GM18511 (cell line): ENCODE results near the gene RPS4Y1.
"Not testable (repeated sequence)": the region's sequence is repeated elsewhere in the genome, so short reads cannot be mapped to it uniquely, and the experiment has no call there.

Source experiments
- ATAC-seq: cut with Tn5 transposase; IDR thresholded peaks from one replicate; pipeline ENCODE4 v1.9.1; 2021; ENCODE audit warnings: mild to moderate bottlenecking, moderate library complexity; ENCODE audit not compliant: unreplicated experiment

Gene RPS4Y1

DNA sequence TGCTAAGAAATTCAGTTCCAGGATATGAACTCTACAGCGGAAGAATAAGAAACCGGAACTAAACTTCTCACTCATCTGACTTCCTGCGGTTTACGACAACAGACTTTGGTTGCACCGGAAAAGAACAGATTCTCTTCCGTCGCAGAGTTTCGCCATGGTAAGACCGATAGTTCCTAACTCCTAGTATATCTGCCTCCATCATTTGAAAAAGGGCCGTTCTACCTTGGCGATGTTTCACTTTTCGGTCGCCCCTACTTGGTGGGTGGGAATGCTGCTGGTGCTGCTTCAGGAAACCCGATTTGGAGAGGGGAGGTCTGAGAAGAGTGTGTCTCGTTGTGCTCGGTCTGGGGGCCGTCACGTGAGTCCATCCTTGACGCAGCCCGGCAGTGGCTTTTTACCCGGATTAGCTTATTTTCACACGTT, at the start of gene RPS4Y1:
Gene RPS4Y1, plus strand, starts transcription at position 132 of the 423 bp plus-strand sequence. Its CDS starts 23 bp downstream, at position 155.
- ATAC-seq, result no peak

DNA sequence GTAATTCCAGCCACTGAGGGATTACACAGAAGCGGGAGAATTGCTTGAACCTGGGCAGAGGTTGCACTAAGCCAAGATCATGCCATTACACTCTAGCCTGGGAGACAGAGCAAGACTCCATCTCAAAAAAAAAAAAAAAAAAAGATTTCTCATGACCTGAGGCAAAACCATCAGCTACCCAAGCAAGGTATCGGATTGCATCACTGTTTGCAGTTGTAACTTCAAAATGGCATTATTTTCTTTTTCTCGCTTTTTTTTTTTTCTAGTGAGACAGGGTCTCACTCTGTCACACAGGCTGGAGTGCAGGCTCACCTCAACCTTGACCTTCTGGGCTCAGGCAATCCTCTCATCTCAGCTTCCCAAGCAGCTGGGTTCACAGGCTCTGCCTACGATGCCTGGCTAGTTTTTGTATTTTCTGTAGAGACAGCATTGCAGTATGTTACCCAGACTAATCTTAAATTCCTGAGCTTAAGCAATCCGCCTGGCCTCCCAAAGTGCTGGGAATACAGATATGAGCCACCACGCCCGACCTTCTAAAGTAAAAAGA, 44.4 kb upstream of the RPS4Y1 start:
- no peak for ATAC-seq

DNA sequence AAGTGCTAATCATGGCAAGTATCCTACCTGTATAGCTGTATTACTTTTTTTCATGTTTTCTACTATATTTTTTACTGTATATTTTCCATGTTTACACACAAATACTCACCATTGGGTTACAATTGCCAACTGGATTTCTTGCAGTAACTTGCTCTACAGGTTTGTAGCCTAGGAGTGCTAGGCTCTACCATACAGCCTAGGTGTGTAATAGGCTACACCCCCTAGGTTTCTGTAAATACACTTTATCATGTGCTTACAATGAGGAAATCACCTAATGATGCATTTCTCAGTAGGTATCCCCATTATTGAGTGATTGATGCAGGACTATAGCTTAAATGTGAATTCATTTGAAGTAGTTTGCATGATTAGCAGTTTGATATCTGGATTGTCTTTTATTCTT, 43.4 kb upstream of the RPS4Y1 start:
- ATAC-seq, result no peak

DNA sequence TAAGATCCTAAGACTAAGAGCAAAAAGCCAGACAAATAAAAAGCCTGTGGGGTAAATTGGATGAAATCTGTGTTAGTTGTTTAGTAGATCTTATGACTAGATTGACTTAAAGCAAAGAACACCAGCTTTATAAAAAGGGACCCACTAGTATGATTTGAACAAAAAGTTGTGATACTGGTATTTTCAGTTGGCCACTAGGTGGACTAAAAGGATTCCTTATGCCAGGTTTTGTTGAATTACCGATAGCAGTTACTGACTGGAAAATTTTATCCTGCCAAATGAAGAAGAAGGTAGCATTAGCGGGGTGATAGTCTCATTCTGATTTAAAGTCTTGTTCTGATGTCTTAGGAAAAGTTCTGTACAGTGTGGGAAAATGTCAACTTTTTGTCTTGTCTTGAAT, 41.2 kb upstream of the RPS4Y1 start:
- no peak for ATAC-seq

DNA sequence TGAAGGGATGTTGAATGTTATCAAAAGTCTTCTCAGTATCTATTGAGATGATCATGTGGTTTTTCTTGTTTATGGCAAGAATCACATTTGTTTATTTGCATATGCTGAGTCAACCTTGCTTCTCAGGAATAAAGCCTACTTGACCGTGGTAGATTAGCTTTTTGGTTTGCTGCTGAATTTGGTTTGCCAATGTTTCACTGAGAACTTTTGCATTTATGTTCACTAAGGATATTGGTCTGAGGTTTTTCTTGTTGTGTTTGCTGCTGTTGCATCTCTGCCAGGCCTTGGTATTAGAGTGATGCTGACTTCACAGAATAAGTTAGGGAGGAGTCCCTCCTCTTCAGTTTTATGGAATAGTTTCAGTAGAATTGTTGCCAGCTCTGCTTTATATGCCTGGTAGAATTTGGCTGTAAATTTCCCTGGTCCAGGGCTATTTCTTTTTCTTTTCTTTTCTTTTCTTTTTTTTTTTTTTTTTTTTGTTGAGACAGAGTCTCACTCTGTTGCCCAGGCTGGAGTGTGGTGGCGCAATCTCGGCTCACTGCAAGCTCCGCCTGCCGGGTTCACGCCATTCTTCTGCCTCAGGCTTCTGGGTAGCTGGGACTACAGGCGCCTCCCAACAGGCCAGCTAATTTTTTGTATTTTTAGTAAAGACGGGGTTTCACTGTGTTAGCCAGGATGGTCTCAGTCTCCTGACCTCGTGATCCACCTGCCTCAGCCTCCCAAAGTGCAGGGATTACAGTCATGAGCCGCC, 24.1 kb upstream of the RPS4Y1 start:
- not testable (repeated sequence) for ATAC-seq

DNA sequence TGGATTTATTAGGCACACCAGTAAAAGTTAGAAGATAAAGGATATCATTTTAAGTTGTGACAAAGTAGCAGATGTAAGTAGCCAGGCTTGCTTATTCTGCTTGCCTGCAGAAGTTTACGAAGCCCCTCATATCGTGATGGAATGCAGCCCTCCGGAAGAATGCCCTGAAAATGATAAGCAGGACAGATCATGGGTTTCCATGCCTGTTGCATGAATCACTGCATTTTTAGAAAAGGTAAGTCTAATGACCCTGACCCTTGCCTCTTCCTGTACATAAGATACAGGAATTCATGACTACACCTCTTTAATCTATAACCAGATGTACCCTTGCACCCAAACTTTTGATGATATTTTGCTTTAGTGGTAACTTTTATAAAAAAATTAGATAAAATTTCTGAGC, 16.9 kb upstream of the RPS4Y1 start:
- ATAC-seq, result no peak

DNA sequence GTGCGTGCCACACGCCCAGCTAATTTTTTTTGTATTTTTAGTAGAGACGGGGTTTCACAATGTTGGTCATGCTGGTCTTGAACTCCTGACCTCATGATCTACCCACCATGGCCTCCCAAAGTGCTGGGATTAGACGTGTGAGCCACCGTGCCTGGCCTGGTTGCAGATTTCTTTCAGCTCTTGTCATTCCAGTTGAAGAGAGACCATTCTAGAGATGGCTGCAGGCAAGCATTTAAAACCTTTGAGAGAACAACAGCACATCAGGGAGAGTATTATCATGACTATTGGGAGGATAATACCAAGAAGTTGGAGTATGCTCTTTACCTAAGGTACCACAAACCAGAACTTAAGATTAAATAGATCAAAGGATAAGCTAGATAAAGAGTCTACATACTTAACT, 12.9 kb upstream of the RPS4Y1 start:
- no peak for ATAC-seq

DNA sequence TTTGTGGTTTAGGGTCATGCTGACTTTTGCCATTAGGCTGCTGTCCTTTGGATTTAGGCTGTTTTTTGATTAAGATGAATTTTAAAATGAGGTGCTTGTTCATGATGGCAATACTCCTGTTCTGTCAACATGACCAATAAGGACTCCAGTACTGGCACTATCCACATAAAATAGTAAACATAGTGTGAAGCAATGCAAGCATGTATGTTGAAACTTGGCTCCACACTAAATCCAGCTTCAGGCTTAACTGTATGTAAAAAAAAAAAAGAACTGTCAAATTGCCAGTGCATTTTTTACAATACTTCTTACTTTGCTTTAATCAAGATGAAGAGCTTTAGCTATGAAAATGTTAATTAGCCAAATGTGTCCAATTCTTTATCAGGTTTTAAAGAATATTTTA, 6.2 kb upstream of the RPS4Y1 start:
- ATAC-seq, result no peak

DNA sequence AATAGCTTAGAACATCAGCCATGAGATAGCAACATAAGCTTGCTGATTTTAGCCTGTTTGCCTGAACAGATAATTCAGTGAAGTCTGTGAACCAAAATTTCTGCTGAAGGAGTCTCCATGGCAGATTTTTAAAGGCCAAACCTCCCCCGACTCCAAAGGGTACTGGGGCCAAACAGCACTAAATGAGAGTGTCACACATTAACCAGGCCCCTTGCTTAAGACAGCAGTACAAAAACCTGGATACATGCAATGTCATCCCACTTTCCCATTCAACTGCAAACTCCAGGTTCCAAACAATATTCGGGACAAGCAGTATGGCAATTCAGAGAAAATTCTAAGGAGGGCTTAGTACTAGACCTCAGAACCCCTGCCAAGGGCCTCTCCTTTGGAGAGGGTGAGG, 4.3 kb upstream of the RPS4Y1 start:
- no peak for ATAC-seq

DNA sequence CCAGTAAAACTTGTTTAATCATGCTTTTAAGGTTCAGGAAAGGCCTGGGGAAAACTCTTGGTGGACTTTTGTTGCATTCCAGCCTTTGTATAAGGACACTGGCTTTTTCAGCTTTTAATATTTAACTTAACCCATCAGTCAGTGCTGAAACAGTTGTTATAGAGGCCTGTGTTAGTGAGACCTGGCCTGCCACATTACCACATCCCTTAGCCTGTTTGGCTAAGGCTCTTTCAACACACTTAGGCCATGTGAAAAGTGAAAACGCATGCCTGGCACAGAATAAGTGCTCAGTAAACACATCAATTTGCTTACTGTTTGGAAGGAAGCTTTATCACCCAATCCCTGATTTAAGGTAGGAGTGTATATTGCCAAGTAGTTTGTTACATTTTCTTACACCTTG, 3.5 kb upstream of the RPS4Y1 start:
- no peak for ATAC-seq

DNA sequence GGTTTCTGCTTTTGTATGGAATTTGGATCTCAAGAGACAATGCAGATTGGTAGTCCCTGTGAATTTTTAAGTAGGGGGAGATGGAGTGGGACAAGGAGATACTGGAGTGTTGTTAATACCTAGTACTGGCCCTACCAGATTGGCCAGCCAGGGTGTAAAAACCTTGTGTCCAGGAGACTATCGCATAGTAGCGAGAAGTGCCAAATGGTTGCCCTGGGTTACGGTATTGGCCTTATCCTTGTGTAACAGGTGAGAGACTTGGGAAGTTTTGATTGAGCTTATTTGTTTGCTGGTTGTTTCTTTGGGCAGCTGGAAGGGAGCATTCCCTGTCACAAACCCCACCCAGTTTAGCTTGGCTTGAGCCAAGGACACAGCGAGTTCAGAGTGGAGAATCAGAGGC, 5.4 kb downstream of the RPS4Y1 start:
- no peak for ATAC-seq

DNA sequence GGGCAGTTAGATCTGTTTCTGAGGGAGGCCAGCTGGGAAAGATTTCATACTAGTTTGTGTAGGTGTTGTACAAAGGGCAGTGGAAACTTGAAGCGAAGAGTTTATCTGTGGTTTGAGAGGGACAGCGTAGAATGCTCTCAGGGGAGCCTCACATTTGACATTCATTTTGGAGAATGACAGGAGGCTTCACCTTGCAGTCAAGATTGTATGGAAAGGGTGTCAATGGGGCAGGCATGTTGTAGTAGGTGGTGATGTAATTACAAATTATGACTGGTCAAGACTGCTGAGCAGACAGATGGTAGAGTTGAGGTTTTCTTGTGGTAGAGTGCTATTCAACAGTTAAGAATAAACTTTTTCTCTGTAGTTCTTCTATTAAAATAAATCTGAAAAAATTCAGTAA, 7.0 kb downstream of the RPS4Y1 start:
- no peak for ATAC-seq

DNA sequence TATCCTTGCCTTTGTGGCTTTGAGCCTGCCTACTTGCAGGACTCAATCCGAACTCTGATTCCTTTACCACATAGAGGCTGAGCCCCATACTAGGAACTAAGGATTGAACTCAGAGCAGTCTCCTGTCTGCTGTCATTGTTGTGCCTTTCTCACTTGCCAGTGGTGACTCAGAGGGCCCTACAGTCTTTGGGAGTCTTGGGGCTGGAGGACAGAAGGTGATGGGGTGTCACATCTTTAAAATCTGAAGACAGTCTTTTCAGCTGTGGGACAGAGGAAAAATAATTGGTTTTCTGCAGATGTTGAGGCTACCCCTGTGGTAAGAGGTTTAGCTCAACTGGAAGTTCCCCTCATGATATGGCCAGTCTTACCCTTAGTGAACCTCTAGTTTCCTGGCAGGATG, 8.0 kb downstream of the RPS4Y1 start:
- no peak for ATAC-seq

DNA sequence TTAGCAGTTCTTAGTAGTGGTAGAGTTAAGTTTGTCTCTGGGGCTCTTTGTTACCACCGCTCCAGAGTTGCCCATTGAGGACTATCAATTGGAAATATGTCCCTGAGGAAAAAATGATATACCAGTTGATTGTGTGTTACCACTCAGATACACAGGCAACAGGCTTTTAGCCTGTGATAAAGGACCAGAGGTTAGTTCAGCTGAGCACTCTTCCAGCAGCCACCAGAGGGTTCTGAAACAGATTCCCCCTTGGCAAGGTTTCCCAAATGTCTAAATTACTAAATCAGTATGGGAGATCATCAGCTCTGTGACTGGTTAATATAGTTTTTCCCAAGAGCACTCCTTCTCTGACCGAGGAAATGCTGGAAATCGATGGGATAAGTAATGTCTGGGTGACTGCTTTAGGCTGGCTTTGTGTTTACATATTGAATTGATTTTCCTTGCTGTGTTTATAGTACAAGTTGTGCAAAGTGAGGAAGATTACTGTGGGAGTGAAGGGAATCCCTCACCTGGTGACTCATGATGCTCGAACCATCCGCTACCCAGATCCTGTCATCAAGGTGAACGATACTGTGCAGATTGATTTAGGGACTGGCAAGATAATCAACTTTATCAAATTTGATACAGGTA, 12.9 kb downstream of the RPS4Y1 start:
- ATAC-seq, result no peak

DNA sequence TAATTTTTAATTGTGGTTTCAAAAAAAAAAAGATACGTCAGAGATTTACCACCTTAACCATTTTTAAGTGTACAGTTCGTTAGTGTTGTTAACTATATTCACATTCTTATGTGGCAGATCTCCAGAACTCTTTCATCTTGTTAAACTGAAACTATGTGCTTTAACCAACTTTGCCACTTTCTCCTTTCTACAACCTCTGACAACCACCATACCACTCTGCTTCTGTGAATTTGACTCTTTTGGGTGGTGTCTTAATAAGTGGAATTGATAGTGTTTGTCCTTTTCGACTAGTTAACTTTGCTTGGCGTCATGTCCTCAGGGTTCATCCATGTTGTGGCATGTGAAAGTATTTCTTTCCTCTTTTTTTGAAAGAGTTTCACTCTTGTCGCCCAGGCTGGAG, 15.7 kb downstream of the RPS4Y1 start:
- ATAC-seq, result no peak

DNA sequence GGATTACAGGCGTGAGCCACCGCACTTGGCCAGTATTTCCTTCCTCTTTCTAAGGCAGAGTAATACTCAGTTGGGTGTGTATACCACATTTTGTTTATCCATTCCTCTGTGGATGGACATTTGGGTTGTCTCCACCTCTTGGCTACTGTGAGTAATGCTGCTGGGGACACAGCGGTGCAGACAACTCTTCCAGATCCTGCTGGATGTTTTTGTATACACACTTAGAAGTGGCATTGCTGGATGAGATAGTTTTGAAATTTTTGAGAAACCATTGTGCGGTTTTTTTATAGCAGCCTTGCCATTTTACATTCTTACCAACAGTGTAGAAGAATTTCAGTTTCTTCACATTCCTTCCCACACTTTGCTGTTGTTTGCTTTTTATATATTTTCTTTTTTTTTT, 16.3 kb downstream of the RPS4Y1 start:
- no peak for ATAC-seq

DNA sequence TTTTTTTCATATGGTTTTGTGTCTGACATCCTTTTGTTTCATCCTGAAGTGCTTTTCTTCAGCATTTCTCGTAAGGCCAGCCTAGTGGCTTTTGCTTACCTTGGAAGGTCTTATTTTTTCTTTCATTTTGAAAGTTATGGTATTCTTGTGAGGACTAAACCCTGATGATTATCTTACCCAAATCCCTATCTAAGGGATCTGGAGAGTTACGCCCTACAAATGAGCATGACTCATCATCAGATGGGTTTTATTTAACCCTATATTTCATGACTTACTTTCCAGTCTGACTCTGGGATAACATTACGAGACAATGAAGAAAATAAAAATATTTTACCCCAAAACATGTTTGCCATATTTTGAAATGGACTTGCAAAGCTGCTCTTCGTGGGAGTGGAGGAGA, 18.4 kb downstream of the RPS4Y1 start:
- no peak for ATAC-seq

DNA sequence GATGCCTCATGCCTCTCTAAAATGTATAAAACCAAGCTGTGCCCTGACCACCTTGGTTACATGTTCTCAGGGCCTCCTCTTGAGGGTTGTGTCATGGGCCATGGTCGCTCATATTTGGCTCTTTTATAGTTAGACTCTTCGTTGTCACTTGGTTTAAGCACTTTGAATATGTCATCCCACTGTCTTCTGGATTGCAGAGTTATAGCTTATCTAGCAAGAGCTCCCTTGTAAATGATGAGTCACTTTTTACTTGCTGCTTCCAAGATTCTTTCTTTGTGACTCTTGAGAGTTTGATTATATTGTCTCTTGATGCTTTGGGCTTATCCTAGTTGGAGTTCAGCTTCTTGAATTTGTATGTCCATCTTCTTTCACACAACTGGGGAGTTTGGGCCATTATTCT, 19.1 kb downstream of the RPS4Y1 start:
- no peak for ATAC-seq

DNA sequence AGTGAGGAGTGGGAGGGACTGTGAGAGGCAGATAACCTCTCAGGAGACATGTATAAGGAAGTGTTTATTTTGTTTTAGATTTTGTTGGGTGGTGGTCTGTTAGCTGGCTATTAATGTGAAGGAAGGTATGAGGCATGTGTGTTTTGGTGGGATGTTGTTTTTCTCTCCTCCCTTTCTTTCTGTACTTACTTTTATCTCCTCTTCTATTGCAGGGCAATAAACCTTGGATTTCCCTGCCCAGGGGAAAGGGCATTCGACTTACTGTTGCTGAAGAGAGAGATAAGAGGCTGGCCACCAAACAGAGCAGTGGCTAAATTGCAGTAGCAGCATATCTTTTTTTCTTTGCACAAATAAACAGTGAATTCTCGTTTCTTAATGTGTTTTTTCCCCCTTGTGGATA, 25.2 kb downstream of the RPS4Y1 start:
- no peak for ATAC-seq

DNA sequence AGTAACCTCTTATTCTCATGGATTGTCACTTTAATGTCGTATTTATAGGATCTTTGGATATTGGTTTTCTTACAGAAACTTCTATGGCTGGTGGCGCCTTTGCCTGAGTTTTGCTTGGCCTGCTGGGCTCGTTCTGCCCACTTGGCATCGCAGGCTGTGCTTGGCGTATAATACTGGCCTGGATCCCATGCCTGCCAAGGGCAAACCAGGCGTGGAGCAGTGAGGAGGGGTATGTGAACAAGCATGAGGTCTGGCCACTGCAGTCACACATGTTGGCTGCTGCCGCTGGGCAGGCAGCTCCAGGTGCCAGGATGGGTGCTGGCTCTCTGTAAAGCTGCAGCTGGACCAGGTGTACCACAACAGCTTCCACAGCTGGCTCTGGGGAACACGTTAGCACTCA, 26.1 kb downstream of the RPS4Y1 start:
- ATAC-seq, result no peak

DNA sequence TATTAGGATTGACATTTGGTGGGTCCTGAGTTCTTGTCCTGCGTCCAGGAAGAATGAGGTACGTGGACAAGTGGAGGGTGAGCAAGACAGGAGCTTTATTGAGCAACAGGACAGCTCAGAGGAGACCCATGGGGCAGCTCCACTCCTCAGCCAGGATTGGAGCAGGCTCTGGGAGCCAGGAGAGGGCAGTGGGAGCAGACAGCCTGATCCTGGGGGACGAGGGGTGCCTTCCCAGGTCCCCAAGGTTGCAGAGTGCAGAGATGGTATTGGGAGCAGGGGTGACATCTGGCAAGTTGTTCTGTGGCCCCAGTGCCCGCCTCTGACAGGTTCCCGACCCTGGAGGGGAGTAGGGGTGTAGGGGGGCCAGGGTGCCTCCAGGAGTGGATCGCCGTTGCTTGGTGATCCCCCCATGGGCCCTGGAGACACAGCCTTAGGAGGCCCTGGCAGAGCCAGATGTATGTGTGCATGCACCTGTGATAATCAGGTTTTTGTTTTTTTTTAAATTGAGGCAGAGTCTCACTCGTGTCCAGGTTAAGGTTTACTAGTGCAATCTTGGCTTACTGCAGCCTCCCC, 26.7 kb downstream of the RPS4Y1 start:
- ATAC-seq, result no peak

DNA sequence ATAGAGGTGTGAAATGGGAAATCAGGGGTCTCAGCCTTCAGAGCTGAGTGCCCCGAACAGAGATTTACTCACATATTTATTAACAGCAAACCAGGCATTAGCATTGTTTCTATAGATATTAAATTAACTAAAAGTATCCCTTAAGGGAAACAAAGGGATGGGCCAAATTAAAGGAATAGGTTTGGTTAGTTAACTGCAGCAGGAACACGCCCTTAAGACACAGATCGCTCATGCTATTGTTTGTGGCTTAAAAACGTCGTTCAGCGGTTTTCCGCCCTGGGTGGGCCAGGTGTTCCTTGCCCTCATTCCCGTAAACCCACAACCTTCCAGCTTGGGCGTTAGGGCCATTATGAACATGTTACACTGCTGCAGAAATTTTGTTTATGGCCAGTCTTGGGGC, 30.8 kb downstream of the RPS4Y1 start:
- ATAC-seq, result not testable (repeated sequence)
